ENCODE measurements around the gene IRX4. TPM values are rescaled to one million over a fixed set of nuclear protein-coding genes. Genes with fewer than 3 reads are reported as not detected.

IRX4 gene
- total and polyA plus RNA-seq, 4 donors, result not detected

GRCh38 chr5:1874771-1875220, 7.9 kb downstream of the IRX4 start (continued):
- TF ChIP-seq ATF3 (IDR thresholded peaks at IDR 0.05), result no peak
- TF ChIP-seq RAD21 (IDR thresholded peaks at IDR 0.05), result no peak
- TF ChIP-seq TAF1 (conservative IDR thresholded peaks at IDR 0.05), result no peak

- DNase-seq (ENCODE audit: low spot score), result no peak
- H3K9ac ChIP-seq (ENCODE audit: low read depth in 1 of 2, low read length in 2 of 2), result no peak overlapping the region
- TF ChIP-seq FOXA1 (IDR thresholded peaks at IDR 0.05) (no peak), SP1 (IDR thresholded peaks at IDR 0.05) (no peak), YY1 (IDR thresholded peaks at IDR 0.05) (no peak), CTCF (IDR thresholded peaks at IDR 0.05; ENCODE audit: low read depth, low read length, missing input control) (no peak), NR2F2 (IDR thresholded peaks at IDR 0.05) (no peak), MAX (IDR thresholded peaks at IDR 0.05) (no peak), HNF4A (conservative IDR thresholded peaks at IDR 0.05) (no peak), HNF4G (IDR thresholded peaks at IDR 0.05) (no peak), FOXA2 (IDR thresholded peaks at IDR 0.05) (no peak), ATF3 (IDR thresholded peaks at IDR 0.05) (no peak), GABPA (IDR thresholded peaks at IDR 0.05 in 1 of 2, conservative IDR thresholded peaks at IDR 0.05 in 1 of 2) (no peak), JUND (IDR thresholded peaks at IDR 0.05) (no peak), EGR1 (IDR thresholded peaks at IDR 0.05; ENCODE audit: low read depth in 2 of 2) (no peak), REST (IDR thresholded peaks at IDR 0.05) (no peak), TAF1 (conservative IDR thresholded peaks at IDR 0.05) (no peak), ZBTB33 (IDR thresholded peaks at IDR 0.05) (no peak), RAD21 (IDR thresholded peaks at IDR 0.05) (no peak), RXRA (IDR thresholded peaks at IDR 0.05) (no peak)
- H3K27ac ChIP-seq (ENCODE audit: low read depth in 1 of 2, low read length in 2 of 2), result no peak overlapping the region
- H3K9me3 ChIP-seq (ENCODE audit: control insufficient read depth in 4 of 4, low read length in 3 of 4), result no peaks in the 10 kb centered on the region
- H3K27me3 ChIP-seq (ENCODE audit: control insufficient read depth in 4 of 4, insufficient read depth in 4 of 4, low read length in 3 of 4), result peaks cover 8 to 31% (median 11%) of the 10 kb centered on the region in 4 donors
- peaks cover 0 to 16% (median 10%) of the 10 kb centered on the region in 4 donors for H3K4me1 ChIP-seq (ENCODE audit: control insufficient read depth in 4 of 4, insufficient read depth in 4 of 4, low read length in 3 of 4)
- no peaks in the 10 kb centered on the region for H3K36me3 ChIP-seq (ENCODE audit: control insufficient read depth in 4 of 4, insufficient read depth in 3 of 4, low read depth in 1 of 4, low read length in 3 of 4)
- H3K4me3 ChIP-seq (ENCODE audit: low read depth in 1 of 3, low read length in 3 of 3), result no peak overlapping the region
- WGBS, result 7% methylated on average over 10 of the region's 10 CpGs
Measured at GRCh38 chr5:1874348-1874747, 8.4 kb downstream of the IRX4 start.
